Measurements from ENCODE around the gene SLAMF6. TPM values are rescaled to one million over a fixed set of nuclear protein-coding genes. Genes with fewer than 3 reads are reported as not detected.
A peak's percentile ranks its signal among the peaks of the same experiment; 100 is the strongest.

Gene SLAMF6
- total and polyA plus RNA-seq, 10 of the 15 experiments (the other 5 are each of a cell fraction or from before 2014, with no cell fraction given) = 20.5 to 89.6 (median 36.5) TPM

GRCh38 chr1:160548183-160548582 is 25.1 kb upstream of the SLAMF6 start:
- ChIA-PET RAD21 (ENCODE audit: unreplicated experiment) (interaction anchor here (0.8 to 17.2 kb wide), 22 partner anchors 8 to 196 kb away, joined by 3 to 292 read pairs (median 10); partner anchors contain the start of genes CD84, SLAMF1 and SLAMF6), POLR2A (interaction anchor here (0.9 to 4.5 kb wide), 16 partner anchors 8 to 118 kb away, joined by 3 to 76 read pairs (median 7); partner anchors contain the start of genes CD84, SLAMF1 and SLAMF6), SMC1A (ENCODE audit: uncharacterized antibody, unreplicated experiment) (interaction anchor here (0.8 to 23.5 kb wide), 21 partner anchors 9 to 172 kb away, joined by 3 to 735 read pairs (median 6); partner anchors contain the start of genes CD84, SLAMF1 and SLAMF6), CTCF (interaction anchor here (0.7 to 19.8 kb wide), 11 partner anchors 8 to 192 kb away, joined by 3 to 355 read pairs (median 4); partner anchors contain the start of genes CD84 and SLAMF6)
- Histone ChIP-seq H3K27ac (ENCODE audit: control insufficient read depth, insufficient read depth) (peak overlapping the region; percentile 98), H3K36me3 (ENCODE audit: control insufficient read depth in 2 of 2, insufficient read depth in 2 of 2, low read length in 1 of 2) (peaks cover 2 to 19% of the 10 kb centered on the region in 2 experiments; a peak in 2 of 4 replicates), H3K9me3 (replicated peaks; ENCODE audit: control insufficient read depth, insufficient read depth, low read length) (0 out of 3 replicates have a peak, but pooled peaks cover 1% of the 10 kb centered on the region), H3K4me2 (ENCODE audit: control insufficient read depth, insufficient read depth) (peak overlapping the region; percentile 3), H3K9ac (ENCODE audit: control insufficient read depth, insufficient read depth, low read length) (peak overlapping the region; percentile 62), H3K4me3 (no peak overlapping the region), H4K20me1 (ENCODE audit: control insufficient read depth, insufficient read depth) (no peaks in the 10 kb centered on the region), H3K4me1 (ENCODE audit: control insufficient read depth, insufficient read depth, low read length) (peaks cover 58% of the 10 kb centered on the region), H2AFZ (ENCODE audit: control insufficient read depth, low read depth, low read length) (peak overlapping the region; percentile 15; the same call in 1 of the 2 replicates), H3K27me3 (replicated peaks in 1 of 2; ENCODE audit: control insufficient read depth in 2 of 2, insufficient read depth in 2 of 2, low read length in 1 of 2) (no peaks in the 10 kb centered on the region), H3K79me2 (ENCODE audit: control insufficient read depth, insufficient read depth, low read length) (no peaks in the 10 kb centered on the region)
- DNase-seq (ENCODE audit: low read depth, low spot score) (peak; percentile 97), FAIRE-seq (no peak), ATAC-seq (peak; percentile 65)
- WGBS (ENCODE audit: insufficient coverage, insufficient replicate concordance, low lambda C conversion rate, missing lambda C conversion rate) = 2% methylated on average over 3 of the region's 3 CpGs
- intact Hi-C loops (cut with micrococcal nuclease; ENCODE audit: unreplicated experiment) = loop anchor here (1.0 to 5.0 kb wide), 5 partner anchors 27 to 119 kb away; partner anchors contain the start of gene CD84
- in situ Hi-C loops (cut with MboI) = loop anchor here (5.0 kb wide), 2 partner anchors 59 to 116 kb away; no protein-coding TSS in a partner anchor
- BruUV-seq (replicated peaks) = no TSS peak
- TF ChIP-seq EZH2 (IDR thresholded peaks at IDR 0.05; ENCODE audit: borderline replicate concordance, control insufficient read depth, low read depth, low read length) (no peak), EED (IDR thresholded peaks at IDR 0.05; ENCODE audit: low read depth) (peak; percentile 94), YY1 (IDR thresholded peaks at IDR 0.05; ENCODE audit: low read depth, low read length) (peak; percentile 65; the same call in 1 of the 2 replicates), ATF7 (IDR thresholded peaks at IDR 0.05; ENCODE audit: low read depth) (peak; percentile 66), ZNF274 (IDR thresholded peaks at IDR 0.05; ENCODE audit: insufficient read depth, insufficient read length) (no peak), SUPT20H (IDR thresholded peaks at IDR 0.05; ENCODE audit: borderline replicate concordance, control insufficient read depth, low read depth, low read length) (no peak), WRNIP1 (IDR thresholded peaks at IDR 0.05; ENCODE audit: borderline replicate concordance, low read depth, low read length) (peak; percentile 95; the same call in 1 of the 2 replicates), USF1 (IDR thresholded peaks at IDR 0.05; ENCODE audit: borderline replicate concordance, extremely low read length, insufficient read depth, low read depth, low read length) (no peak), SPI1 (IDR thresholded peaks at IDR 0.05; ENCODE audit: borderline replicate concordance, insufficient read depth, low read depth, low read length) (peak; percentile 39; the same call in 1 of the 2 replicates), BACH1 (IDR thresholded peaks at IDR 0.05; ENCODE audit: borderline replicate concordance) (peak; percentile 64; the same call in 1 of the 2 replicates), USF2 (IDR thresholded peaks at IDR 0.05; ENCODE audit: borderline replicate concordance, low read depth, low read length) (no peak), IKZF1 (conservative IDR thresholded peaks at IDR 0.05) (peak; percentile 74), HDAC2 (IDR thresholded peaks at IDR 0.05) (no peak), TARDBP (IDR thresholded peaks at IDR 0.05; ENCODE audit: borderline replicate concordance) (no peak), CHD4 (IDR thresholded peaks at IDR 0.05) (no peak), ATF3 (IDR thresholded peaks at IDR 0.05; ENCODE audit: borderline replicate concordance, extremely low read depth, low read depth, low read length) (no peak), MYB (IDR thresholded peaks at IDR 0.05; ENCODE audit: borderline replicate concordance, low read depth, low read length) (no peak), NFIC (IDR thresholded peaks at IDR 0.05; ENCODE audit: low read depth, low read length) (no peak), NBN (IDR thresholded peaks at IDR 0.05) (peak; percentile 72), NKRF (conservative IDR thresholded peaks at IDR 0.05) (no peak), BCL11A (IDR thresholded peaks at IDR 0.05; ENCODE audit: low read depth, low read length) (peak; percentile 76; the same call in 1 of the 2 replicates)
